Adrenal gland (tissue), 5 donors: ENCODE measurements around the gene ACSM5.

Source experiments
- CTCF ChIP-seq, 6 experiments: fragments of 450-650 bp in 4 of 6; fragments of 200-600 bp in 2 of 6; sonication (generic) in 1 of 6; IDR thresholded peaks; 1 replicate in 5 of 6; 2 replicates in 1 of 6; pipeline versions ENCODE4 v1.5.1 to v1.8.0; 2016 to 2021; ENCODE audit warnings: antibody characterized with exemption in 6 of 6, mild to moderate bottlenecking in 2 of 6, moderate library complexity in 1 of 6
- POLR2A ChIP-seq, 2 donors: fragments of 450-650 bp; IDR thresholded peaks; one replicate each; pipeline ENCODE4 v1.6.1; 2017; ENCODE audit warnings: antibody characterized with exemption in 2 of 2, mild to moderate bottlenecking in 2 of 2, moderate library complexity in 1 of 2
- donor health status: DM: no; HTN: no; CAD: no.

GRCh38 chr16:20391045-20391444 lies 18.3 kb upstream of the ACSM5 start:
- TF ChIP-seq POLR2A (IDR thresholded peaks at IDR 0.05) (no peak), CTCF (IDR thresholded peaks at IDR 0.05) (no peak)
